ENCODE measurements around the gene HAVCR2. TPM values are rescaled to one million over a fixed set of nuclear protein-coding genes. Genes with fewer than 3 reads are reported as not detected.

HAVCR2 gene
- polyA plus RNA-seq, 1 donor from 2014 or later: 1.1 TPM

DNA sequence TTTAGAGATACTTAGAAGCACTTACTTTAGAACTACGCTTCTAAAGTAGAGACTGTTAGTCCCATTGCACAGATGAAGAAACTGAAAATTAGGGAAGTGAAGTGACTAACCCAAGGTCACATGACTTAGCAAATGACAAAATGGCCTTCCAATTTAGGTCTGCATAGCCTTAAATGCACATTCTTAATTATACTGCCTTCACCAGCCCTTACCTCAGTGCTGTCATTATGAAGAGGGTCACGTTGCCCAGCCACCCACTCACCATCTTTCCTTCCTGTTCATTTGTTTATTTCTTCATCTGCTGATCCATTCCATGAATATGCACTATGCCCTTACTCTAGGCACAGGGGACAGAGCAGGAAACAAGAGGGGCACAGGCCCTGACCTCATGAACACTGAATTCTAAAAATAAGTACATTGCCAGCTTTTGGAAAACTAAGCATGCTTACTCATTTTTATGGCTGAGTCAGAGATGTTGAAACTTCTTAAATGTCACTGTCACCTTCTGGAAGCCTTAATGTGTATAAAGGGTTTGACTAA lies 8.6 kb downstream of the HAVCR2 start:
- Histone ChIP-seq H4K20me1 (ENCODE audit: insufficient read depth) (no peaks in the 10 kb centered on the region), H3K4me2 (ENCODE audit: low read length) (no peak overlapping the region), H3K4me3 (ENCODE audit: low read length) (no peak overlapping the region), H3K9ac (ENCODE audit: low read length) (no peak overlapping the region), H3K27me3 (ENCODE audit: insufficient read depth, low read depth, low read length) (no peaks in the 10 kb centered on the region), H3F3A (ENCODE audit: insufficient read depth, low read length, poor library complexity, severe bottlenecking) (no peaks in the 10 kb centered on the region), H3K9me2 (ENCODE audit: insufficient read depth, low read length) (no peaks in the 10 kb centered on the region), H3K27ac (ENCODE audit: low read length) (no peak overlapping the region), H3K9me3 (ENCODE audit: low read length) (no peaks in the 10 kb centered on the region), H3K36me3 (ENCODE audit: insufficient read depth, low read length) (no peaks in the 10 kb centered on the region), H2AFZ (ENCODE audit: low read depth, low read length) (no peak overlapping the region), H3K79me2 (replicated peaks; ENCODE audit: insufficient read depth, low read length) (no peaks in the 10 kb centered on the region)
- TF ChIP-seq POLR2AphosphoS5 (IDR thresholded peaks at IDR 0.05) (no peak), RAD21 (conservative IDR thresholded peaks at IDR 0.05) (no peak), MXI1 (conservative IDR thresholded peaks at IDR 0.05; ENCODE audit: poor library complexity, severe bottlenecking) (no peak), SMC3 (conservative IDR thresholded peaks at IDR 0.05; ENCODE audit: poor library complexity) (no peak), TAF1 (IDR thresholded peaks at IDR 0.05; ENCODE audit: low read depth) (no peak), EP300 (conservative IDR thresholded peaks at IDR 0.05; ENCODE audit: poor library complexity, severe bottlenecking) (no peak), EZH2 (IDR thresholded peaks at IDR 0.05; ENCODE audit: borderline replicate concordance, insufficient read depth, low read length, poor library complexity, severe bottlenecking) (no peak)
- TF ChIP-seq, protein P1, sequence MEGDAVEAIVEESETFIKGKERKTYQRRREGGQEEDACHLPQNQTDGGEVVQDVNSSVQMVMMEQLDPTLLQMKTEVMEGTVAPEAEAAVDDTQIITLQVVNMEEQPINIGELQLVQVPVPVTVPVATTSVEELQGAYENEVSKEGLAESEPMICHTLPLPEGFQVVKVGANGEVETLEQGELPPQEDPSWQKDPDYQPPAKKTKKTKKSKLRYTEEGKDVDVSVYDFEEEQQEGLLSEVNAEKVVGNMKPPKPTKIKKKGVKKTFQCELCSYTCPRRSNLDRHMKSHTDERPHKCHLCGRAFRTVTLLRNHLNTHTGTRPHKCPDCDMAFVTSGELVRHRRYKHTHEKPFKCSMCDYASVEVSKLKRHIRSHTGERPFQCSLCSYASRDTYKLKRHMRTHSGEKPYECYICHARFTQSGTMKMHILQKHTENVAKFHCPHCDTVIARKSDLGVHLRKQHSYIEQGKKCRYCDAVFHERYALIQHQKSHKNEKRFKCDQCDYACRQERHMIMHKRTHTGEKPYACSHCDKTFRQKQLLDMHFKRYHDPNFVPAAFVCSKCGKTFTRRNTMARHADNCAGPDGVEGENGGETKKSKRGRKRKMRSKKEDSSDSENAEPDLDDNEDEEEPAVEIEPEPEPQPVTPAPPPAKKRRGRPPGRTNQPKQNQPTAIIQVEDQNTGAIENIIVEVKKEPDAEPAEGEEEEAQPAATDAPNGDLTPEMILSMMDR (IDR thresholded peaks at IDR 0.05; ENCODE audit: poor library complexity, severe bottlenecking): no peak
- TF ChIP-seq, protein P2, sequence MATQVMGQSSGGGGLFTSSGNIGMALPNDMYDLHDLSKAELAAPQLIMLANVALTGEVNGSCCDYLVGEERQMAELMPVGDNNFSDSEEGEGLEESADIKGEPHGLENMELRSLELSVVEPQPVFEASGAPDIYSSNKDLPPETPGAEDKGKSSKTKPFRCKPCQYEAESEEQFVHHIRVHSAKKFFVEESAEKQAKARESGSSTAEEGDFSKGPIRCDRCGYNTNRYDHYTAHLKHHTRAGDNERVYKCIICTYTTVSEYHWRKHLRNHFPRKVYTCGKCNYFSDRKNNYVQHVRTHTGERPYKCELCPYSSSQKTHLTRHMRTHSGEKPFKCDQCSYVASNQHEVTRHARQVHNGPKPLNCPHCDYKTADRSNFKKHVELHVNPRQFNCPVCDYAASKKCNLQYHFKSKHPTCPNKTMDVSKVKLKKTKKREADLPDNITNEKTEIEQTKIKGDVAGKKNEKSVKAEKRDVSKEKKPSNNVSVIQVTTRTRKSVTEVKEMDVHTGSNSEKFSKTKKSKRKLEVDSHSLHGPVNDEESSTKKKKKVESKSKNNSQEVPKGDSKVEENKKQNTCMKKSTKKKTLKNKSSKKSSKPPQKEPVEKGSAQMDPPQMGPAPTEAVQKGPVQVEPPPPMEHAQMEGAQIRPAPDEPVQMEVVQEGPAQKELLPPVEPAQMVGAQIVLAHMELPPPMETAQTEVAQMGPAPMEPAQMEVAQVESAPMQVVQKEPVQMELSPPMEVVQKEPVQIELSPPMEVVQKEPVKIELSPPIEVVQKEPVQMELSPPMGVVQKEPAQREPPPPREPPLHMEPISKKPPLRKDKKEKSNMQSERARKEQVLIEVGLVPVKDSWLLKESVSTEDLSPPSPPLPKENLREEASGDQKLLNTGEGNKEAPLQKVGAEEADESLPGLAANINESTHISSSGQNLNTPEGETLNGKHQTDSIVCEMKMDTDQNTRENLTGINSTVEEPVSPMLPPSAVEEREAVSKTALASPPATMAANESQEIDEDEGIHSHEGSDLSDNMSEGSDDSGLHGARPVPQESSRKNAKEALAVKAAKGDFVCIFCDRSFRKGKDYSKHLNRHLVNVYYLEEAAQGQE (IDR thresholded peaks at IDR 0.05; ENCODE audit: borderline replicate concordance): no peak

DNA sequence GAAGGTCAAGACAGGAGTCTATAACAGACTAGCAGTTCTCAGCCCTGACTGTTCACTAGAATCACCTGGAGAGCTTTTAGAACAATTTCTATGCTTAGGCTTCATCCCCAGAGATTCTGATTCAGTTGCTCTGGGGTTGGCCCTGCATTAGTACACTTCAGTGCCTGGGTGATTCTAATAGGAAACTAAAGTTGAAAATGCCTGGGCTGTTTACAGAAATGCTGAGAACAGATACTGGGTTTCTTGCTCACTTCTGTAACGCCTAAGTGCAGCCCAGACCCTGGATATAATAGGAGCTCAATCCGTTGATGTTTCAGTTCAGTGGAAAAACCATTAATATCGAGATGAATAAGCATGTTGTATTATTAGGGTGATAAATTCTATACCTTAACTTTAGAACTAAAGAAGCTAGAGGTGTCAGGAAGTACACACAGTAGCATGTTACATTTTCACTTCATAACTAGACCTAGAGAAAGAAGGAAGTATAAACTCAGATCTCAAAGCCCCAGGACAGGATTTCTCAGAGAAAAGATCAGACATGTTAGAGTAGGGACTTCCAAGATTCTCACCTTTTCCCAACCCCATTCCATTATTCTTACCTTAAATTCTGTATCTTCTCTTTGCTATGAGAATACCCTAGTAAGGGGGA lies 20.4 kb downstream of the HAVCR2 start:
- H2AFZ ChIP-seq (ENCODE audit: low read depth, low read length): no peak overlapping the region
- no peak overlapping the region for H3K4me3 ChIP-seq (ENCODE audit: low read length)
- H3K79me2 ChIP-seq (replicated peaks; ENCODE audit: insufficient read depth, low read length): no peaks in the 10 kb centered on the region
- H3F3A ChIP-seq (ENCODE audit: insufficient read depth, low read length, poor library complexity, severe bottlenecking): no peaks in the 10 kb centered on the region
- H3K9me3 ChIP-seq (ENCODE audit: low read length): no peaks in the 10 kb centered on the region
- H3K27me3 ChIP-seq (ENCODE audit: insufficient read depth, low read depth, low read length): no peaks in the 10 kb centered on the region
- TF ChIP-seq, protein P2 (IDR thresholded peaks at IDR 0.05; ENCODE audit: borderline replicate concordance): no peak
- TF ChIP-seq TAF1 (IDR thresholded peaks at IDR 0.05; ENCODE audit: low read depth) (no peak), RAD21 (conservative IDR thresholded peaks at IDR 0.05) (no peak), EZH2 (IDR thresholded peaks at IDR 0.05; ENCODE audit: borderline replicate concordance, insufficient read depth, low read length, poor library complexity, severe bottlenecking) (no peak), SMC3 (conservative IDR thresholded peaks at IDR 0.05; ENCODE audit: poor library complexity) (no peak), MXI1 (conservative IDR thresholded peaks at IDR 0.05; ENCODE audit: poor library complexity, severe bottlenecking) (no peak), POLR2AphosphoS5 (IDR thresholded peaks at IDR 0.05) (no peak), EP300 (conservative IDR thresholded peaks at IDR 0.05; ENCODE audit: poor library complexity, severe bottlenecking) (no peak)
- TF ChIP-seq, protein P1 (IDR thresholded peaks at IDR 0.05; ENCODE audit: poor library complexity, severe bottlenecking): no peak
- no peak overlapping the region for H3K27ac ChIP-seq (ENCODE audit: low read length)
- H4K20me1 ChIP-seq (ENCODE audit: insufficient read depth): no peaks in the 10 kb centered on the region
- no peak overlapping the region for H3K4me2 ChIP-seq (ENCODE audit: low read length)
- H3K9me2 ChIP-seq (ENCODE audit: insufficient read depth, low read length): no peaks in the 10 kb centered on the region
- no peaks in the 10 kb centered on the region for H3K36me3 ChIP-seq (ENCODE audit: insufficient read depth, low read length)
- no peak overlapping the region for H3K9ac ChIP-seq (ENCODE audit: low read length)
